IPS DF 6.9 (cell line): ENCODE results near the gene COL5A2.

Experiments used
- DNase-seq: peaks from one replicate; pipeline ENCODE4 v3.0.0-alpha.2; 2013; ENCODE audit warnings: low read depth, low spot score
- H3K27ac ChIP-seq: one replicate; pipeline ENCODE4 v1.5.1; 2013; ENCODE audit warnings: low read length, control low read depth
- H3K27me3 ChIP-seq: 2 replicates; pipeline ENCODE4 v1.6.1; 2013; ENCODE audit warnings: mild to moderate bottlenecking, low read length; ENCODE audit not compliant: control insufficient read depth, insufficient read depth
- H3K36me3 ChIP-seq: 2 replicates; pipeline ENCODE4 v1.6.1; 2013; ENCODE audit warnings: low read length; ENCODE audit not compliant: control insufficient read depth, insufficient read depth
- H3K4me1 ChIP-seq: 2 replicates; pipeline ENCODE4 v1.6.1; 2013; ENCODE audit warnings: low read length; ENCODE audit not compliant: control insufficient read depth, insufficient read depth
- H3K4me3 ChIP-seq: 2 replicates; pipeline ENCODE4 v1.5.1; 2013; ENCODE audit warnings: mild to moderate bottlenecking, low read length
- H3K9me3 ChIP-seq: 2 replicates; pipeline ENCODE4 v1.6.1; 2013; ENCODE audit warnings: low read length, inconsistent platforms; ENCODE audit not compliant: control insufficient read depth, insufficient read depth
- WGBS: extraction: QIAGEN DNeasy Blood & Tissue Kit; methylation state at CpG from one replicate; pipeline ENCODE4 v1.1.7; 2013; ENCODE audit warnings: mixed read lengths, missing lambda C conversion rate; ENCODE audit not compliant: insufficient read length, insufficient coverage; 5-methylcytosine and 5-hydroxymethylcytosine counted together

The COL5A2 gene

DNA sequence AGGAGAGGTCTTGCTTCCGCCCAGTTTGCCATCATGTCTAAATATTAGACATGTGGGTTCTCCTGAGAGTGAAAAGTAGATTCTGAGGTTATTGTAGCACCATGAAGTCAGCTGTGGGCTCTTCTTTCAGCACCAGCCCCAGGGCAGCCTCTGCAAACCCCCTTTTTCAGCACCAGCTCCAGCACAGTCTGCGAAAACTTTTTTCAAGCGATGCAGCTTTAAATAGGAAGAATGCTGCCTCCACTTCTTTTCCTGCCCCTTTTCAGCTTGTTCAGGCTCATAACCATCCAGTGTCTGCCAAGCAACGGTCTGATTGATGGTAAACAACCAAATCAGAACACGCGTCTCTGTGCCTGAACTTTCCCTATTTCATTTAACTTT, at the start of gene COL5A2:
TSS of gene COL5A2 (minus strand) at position 192 of the 381 bp plus-strand sequence. CDS start at position 35, 157 bp downstream.
- Histone ChIP-seq H3K4me3 (peak within 1 kb of the TSS; percentile 49; the same call in 1 of the 2 replicates), H3K36me3 (no peaks in the 10 kb centered on the region), H3K27me3 (no peaks in the 10 kb centered on the region), H3K27ac (no peak within 1 kb of the TSS), H3K9me3 (no peaks in the 10 kb centered on the region), H3K4me1 (no peaks in the 10 kb centered on the region)
- DNase-seq = no peak
- no CpG with 5 or more reads among the region's 6 CpGs for WGBS

DNA sequence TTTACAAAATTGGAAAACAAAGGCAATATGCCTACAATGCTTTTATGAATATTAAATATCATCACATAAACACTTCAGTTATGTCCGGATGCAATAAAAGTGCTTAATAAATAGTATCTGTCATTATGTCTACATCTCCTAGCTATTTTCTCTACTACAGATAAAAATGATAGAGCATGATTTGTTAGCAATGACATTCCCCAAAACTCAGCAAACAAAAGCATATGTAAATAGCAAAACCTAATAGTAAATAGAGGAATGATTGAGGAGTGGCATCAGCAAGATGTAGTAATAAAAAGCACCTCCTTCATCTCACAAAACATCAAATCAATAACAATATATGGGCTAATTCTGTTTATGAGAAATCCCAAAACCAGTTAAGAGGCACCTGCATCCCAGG, 46.5 kb upstream of the COL5A2 start:
- Histone ChIP-seq H3K27ac (no peak overlapping the region), H3K27me3 (no peaks in the 10 kb centered on the region), H3K9me3 (no peaks in the 10 kb centered on the region), H3K4me1 (peaks cover 1% of the 10 kb centered on the region; the same call in 1 of the 2 replicates), H3K4me3 (no peak overlapping the region), H3K36me3 (no peaks in the 10 kb centered on the region)
- DNase-seq = no peak
- WGBS = no CpG with 5 or more reads among the region's 1 CpG

DNA sequence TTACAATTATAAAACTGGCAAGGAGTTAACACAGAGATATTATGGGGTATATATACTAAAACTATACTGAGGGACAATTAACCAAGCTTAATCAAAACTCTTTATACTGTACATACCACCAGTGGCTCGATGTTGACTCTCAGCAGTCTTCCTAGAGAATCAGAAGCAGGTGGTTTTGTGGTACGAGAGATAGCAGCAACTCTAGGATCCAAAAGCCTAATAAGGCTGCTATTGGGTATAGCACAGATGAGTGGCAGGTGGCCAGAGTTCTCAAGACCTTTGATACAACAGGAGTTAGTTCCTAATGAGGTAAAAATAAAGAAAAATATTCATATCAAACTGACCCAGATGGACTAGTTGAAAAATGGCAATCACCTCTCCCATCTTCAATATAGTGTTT, 45.5 kb upstream of the COL5A2 start:
- peaks cover 1% of the 10 kb centered on the region; the same call in 1 of the 2 replicates for H3K4me1 ChIP-seq
- WGBS = no CpG with 5 or more reads among the region's 2 CpGs
- H3K9me3 ChIP-seq = no peaks in the 10 kb centered on the region
- H3K4me3 ChIP-seq = no peak overlapping the region
- H3K27ac ChIP-seq = no peak overlapping the region
- no peaks in the 10 kb centered on the region for H3K36me3 ChIP-seq
- H3K27me3 ChIP-seq = no peaks in the 10 kb centered on the region
- DNase-seq = no peak

DNA sequence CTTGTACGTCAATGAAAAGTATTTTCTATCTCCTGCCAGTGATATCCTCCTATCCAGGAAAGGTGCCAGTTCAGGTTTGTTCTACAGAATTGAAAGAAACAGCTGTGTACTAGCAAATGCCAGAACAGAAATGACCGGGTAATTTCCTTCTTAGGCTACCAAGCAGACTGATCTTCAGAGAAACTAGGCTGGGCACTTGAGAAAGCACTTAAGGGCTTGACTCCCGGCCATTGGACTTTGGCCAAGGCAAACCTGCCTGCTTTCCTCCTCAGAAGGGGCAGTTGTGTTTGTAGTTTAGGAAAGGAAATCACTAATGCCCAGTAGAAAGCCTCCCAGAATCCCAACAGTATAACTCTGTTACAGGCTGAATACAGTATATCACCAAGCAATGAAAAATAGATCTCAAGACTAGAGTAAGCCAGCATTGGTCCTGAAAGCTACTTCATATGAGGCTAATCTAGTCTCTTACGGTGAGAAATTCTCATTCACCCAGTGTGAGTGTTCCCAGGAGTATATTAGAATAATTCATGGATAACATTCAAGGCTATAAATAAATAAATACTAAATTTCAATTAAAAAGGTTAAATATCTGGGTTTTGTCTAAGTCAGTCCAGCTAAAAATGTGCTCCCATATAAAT, 43.0 kb upstream of the COL5A2 start:
- Histone ChIP-seq H3K27me3 (no peaks in the 10 kb centered on the region), H3K9me3 (no peaks in the 10 kb centered on the region), H3K4me1 (peaks cover 1% of the 10 kb centered on the region; the same call in 1 of the 2 replicates), H3K27ac (no peak overlapping the region), H3K4me3 (no peak overlapping the region), H3K36me3 (no peaks in the 10 kb centered on the region)
- no peak for DNase-seq
- no CpG with 5 or more reads among the region's 4 CpGs for WGBS

DNA sequence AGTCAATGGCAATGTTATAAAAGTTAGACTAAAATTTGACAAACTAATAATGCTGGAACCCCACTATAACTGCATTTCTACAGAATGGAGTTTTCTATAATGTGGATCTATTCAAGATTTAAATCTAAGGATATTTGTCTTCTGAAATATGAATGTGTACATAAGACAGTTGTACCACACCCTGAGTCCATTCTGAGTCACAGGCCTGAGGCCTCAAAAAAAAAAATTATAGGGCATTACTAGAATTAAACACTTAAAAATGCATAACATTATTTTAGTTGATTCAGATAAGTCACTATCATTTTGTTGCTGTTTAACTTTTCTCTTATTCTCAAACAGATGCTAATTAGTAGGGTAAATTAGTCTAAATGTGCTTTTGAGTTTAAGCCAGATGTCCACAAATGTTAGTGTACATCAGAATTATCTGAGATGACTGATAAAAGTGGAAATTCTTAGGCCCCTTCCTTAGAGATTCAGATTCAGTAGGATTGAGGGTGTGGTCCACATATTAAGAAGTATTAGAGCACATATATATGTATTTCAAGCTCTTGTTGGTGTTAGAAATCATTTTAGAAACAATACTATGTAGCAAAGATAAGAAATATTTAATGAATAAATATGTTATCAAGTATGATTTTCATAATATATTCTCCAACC, 42.4 kb upstream of the COL5A2 start:
- Histone ChIP-seq H3K4me1 (peaks cover 3% of the 10 kb centered on the region; the same call in 1 of the 2 replicates), H3K9me3 (no peaks in the 10 kb centered on the region), H3K27ac (no peak overlapping the region), H3K27me3 (no peaks in the 10 kb centered on the region), H3K4me3 (no peak overlapping the region), H3K36me3 (no peaks in the 10 kb centered on the region)
- DNase-seq = no peak

DNA sequence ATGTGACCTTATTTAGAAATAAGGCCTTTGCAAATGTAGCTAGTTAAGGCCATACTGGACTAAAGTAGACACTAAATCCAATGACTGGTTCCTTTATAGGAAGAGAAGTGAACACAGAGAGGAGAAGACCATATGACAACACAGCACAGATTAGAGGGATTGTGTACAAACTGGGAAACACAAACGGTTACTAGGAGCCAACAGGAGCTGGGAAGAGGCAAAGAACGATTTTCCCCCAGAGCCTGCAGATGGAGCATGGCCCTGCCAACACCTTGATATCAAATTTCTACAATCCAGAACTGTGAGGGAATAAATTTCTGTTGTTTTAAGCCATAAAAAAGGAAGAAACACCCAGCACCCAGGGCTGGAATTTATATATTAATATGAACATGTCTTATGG, 38.7 kb upstream of the COL5A2 start:
- Histone ChIP-seq H3K9me3 (no peaks in the 10 kb centered on the region), H3K4me1 (peaks cover 5% of the 10 kb centered on the region), H3K27me3 (no peaks in the 10 kb centered on the region), H3K27ac (no peak overlapping the region), H3K36me3 (no peaks in the 10 kb centered on the region), H3K4me3 (no peak overlapping the region)
- no CpG with 5 or more reads among the region's 2 CpGs for WGBS
- DNase-seq = no peak

DNA sequence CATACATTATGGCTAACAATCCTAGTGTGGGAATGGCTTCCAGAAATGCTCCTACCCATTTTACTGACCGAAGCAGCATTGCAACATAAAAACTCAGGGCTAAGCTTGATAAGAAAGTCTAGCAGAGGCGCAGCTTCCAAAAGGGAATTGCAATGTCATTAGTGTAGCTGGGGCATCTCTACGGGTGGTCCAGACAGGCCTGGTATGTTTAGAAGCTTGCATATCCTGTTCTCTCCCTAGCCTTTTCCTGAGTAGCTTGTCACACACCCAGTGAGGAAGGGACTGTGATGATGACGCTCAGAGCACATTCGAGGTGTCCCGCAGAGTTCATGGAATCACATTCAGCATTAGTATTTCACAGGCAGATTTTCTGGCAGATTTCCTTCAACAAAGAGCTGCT, 38.0 kb upstream of the COL5A2 start:
- no peak overlapping the region for H3K27ac ChIP-seq
- peaks cover 5% of the 10 kb centered on the region for H3K4me1 ChIP-seq
- no peaks in the 10 kb centered on the region for H3K27me3 ChIP-seq
- no peak overlapping the region for H3K4me3 ChIP-seq
- H3K9me3 ChIP-seq = no peaks in the 10 kb centered on the region
- DNase-seq = peak; percentile 92
- WGBS = no CpG with 5 or more reads among the region's 6 CpGs
- no peaks in the 10 kb centered on the region for H3K36me3 ChIP-seq

DNA sequence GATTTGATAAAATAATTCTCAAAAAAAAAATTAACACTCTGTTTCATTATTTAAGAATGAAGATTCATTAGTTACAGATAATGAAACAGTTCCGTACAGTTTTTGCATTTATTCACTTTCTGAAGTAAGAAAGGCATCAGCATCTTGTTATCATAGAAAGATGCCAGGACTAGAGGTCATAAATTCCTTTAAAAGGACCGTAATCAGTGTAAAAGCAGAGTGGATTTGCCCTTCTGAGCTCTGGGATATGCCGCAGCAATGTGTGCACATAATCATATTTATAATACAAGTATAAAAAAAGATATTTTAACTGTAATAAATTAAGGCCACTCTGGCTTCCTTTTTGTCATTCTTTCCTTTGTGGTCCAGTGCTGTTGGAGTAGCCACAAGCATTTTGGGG, 37.5 kb upstream of the COL5A2 start:
- Histone ChIP-seq H3K4me3 (no peak overlapping the region), H3K27ac (no peak overlapping the region), H3K9me3 (no peaks in the 10 kb centered on the region), H3K27me3 (no peaks in the 10 kb centered on the region), H3K36me3 (no peaks in the 10 kb centered on the region), H3K4me1 (peaks cover 4% of the 10 kb centered on the region)
- no peak for DNase-seq
- WGBS = no CpG with 5 or more reads among the region's 3 CpGs

DNA sequence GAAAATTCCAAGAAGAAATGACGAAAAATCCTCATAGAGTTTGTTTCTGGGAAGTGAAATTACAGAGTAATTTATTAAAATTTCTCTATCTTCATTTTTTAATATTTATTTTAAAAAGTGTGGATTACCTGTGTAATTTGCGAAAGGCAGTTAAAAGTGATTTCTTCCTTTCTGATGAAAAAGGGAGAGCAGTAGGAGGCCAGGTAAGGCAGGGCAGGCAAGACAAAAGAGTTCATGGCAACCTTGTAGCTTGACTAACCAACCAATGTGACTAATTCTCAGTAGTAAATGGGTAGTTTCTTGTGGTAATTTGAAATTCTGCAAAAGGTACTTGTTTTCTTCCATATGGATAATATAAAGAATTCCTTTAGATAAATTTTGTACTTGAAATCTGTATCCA, 34.9 kb upstream of the COL5A2 start:
- H3K9me3 ChIP-seq = no peaks in the 10 kb centered on the region
- no CpG with 5 or more reads among the region's 2 CpGs for WGBS
- peak; percentile 20 for DNase-seq
- H3K36me3 ChIP-seq = no peaks in the 10 kb centered on the region
- peaks cover 5% of the 10 kb centered on the region for H3K4me1 ChIP-seq
- no peak overlapping the region for H3K4me3 ChIP-seq
- no peaks in the 10 kb centered on the region for H3K27me3 ChIP-seq
- no peak overlapping the region for H3K27ac ChIP-seq

DNA sequence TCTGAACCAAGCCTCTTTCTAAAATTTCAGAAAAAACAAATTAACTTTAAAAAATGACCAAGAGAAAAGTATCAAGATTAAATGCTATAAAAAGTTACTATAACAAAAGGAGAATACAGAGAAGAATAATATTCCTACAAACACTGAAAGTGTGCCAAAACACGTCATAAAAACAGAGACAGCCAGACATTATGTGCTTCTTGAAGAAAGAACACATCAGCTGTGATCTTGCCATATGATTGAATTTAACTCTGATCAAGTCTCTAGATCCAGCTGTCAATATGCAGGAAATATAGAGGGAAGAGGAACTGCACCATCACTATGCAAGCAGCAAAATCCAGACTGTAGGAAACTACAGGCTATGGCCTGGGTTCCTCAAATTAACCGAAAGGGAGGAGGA, 33.7 kb upstream of the COL5A2 start:
- no peak overlapping the region for H3K4me3 ChIP-seq
- H3K36me3 ChIP-seq = no peaks in the 10 kb centered on the region
- no peak for DNase-seq
- peaks cover 6% of the 10 kb centered on the region for H3K4me1 ChIP-seq
- no CpG with 5 or more reads among the region's 2 CpGs for WGBS
- H3K9me3 ChIP-seq = no peaks in the 10 kb centered on the region
- H3K27me3 ChIP-seq = no peaks in the 10 kb centered on the region
- no peak overlapping the region for H3K27ac ChIP-seq
